HL-60 (cell line): Measurements from ENCODE around the gene SEPTIN10.

Experiments used
- GABPA ChIP-seq: IDR thresholded peaks from 2 replicates; pipeline ENCODE4 v1.6.1; 2012; ENCODE audit warnings: low read depth
- POLR2AphosphoS5 ChIP-seq: IDR thresholded peaks from 2 replicates; pipeline ENCODE4 v1.6.1; 2012; ENCODE audit warnings: low read depth
- TF ChIP-seq, protein P1 (sequence below): IDR thresholded peaks from one replicate; pipeline ENCODE4 v1.5.1; 2011; ENCODE audit warnings: low read length, control low read depth, inconsistent platforms; ENCODE audit not compliant: insufficient read depth
- TF ChIP-seq, protein P2 (sequence below): IDR thresholded peaks from 2 replicates; pipeline ENCODE4 v1.6.1; 2012; ENCODE audit warnings: low read depth; ENCODE audit not compliant: insufficient replicate concordance

- TF ChIP-seq, protein P1, sequence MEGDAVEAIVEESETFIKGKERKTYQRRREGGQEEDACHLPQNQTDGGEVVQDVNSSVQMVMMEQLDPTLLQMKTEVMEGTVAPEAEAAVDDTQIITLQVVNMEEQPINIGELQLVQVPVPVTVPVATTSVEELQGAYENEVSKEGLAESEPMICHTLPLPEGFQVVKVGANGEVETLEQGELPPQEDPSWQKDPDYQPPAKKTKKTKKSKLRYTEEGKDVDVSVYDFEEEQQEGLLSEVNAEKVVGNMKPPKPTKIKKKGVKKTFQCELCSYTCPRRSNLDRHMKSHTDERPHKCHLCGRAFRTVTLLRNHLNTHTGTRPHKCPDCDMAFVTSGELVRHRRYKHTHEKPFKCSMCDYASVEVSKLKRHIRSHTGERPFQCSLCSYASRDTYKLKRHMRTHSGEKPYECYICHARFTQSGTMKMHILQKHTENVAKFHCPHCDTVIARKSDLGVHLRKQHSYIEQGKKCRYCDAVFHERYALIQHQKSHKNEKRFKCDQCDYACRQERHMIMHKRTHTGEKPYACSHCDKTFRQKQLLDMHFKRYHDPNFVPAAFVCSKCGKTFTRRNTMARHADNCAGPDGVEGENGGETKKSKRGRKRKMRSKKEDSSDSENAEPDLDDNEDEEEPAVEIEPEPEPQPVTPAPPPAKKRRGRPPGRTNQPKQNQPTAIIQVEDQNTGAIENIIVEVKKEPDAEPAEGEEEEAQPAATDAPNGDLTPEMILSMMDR = no peak
- TF ChIP-seq GABPA (no peak), POLR2AphosphoS5 (no peak)
- TF ChIP-seq, protein P2, sequence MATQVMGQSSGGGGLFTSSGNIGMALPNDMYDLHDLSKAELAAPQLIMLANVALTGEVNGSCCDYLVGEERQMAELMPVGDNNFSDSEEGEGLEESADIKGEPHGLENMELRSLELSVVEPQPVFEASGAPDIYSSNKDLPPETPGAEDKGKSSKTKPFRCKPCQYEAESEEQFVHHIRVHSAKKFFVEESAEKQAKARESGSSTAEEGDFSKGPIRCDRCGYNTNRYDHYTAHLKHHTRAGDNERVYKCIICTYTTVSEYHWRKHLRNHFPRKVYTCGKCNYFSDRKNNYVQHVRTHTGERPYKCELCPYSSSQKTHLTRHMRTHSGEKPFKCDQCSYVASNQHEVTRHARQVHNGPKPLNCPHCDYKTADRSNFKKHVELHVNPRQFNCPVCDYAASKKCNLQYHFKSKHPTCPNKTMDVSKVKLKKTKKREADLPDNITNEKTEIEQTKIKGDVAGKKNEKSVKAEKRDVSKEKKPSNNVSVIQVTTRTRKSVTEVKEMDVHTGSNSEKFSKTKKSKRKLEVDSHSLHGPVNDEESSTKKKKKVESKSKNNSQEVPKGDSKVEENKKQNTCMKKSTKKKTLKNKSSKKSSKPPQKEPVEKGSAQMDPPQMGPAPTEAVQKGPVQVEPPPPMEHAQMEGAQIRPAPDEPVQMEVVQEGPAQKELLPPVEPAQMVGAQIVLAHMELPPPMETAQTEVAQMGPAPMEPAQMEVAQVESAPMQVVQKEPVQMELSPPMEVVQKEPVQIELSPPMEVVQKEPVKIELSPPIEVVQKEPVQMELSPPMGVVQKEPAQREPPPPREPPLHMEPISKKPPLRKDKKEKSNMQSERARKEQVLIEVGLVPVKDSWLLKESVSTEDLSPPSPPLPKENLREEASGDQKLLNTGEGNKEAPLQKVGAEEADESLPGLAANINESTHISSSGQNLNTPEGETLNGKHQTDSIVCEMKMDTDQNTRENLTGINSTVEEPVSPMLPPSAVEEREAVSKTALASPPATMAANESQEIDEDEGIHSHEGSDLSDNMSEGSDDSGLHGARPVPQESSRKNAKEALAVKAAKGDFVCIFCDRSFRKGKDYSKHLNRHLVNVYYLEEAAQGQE = no peak
Measured at GRCh38 chr2:109530712-109531111, 83.1 kb downstream of the SEPTIN10 start.
